ENCODE measurements around the gene NFIC. TPM values are rescaled to one million over a fixed set of nuclear protein-coding genes. Genes with fewer than 3 reads are reported as not detected.

The NFIC gene
- total and polyA plus RNA-seq, 2 donors from 2014 or later: 20.3 to 173 TPM

DNA sequence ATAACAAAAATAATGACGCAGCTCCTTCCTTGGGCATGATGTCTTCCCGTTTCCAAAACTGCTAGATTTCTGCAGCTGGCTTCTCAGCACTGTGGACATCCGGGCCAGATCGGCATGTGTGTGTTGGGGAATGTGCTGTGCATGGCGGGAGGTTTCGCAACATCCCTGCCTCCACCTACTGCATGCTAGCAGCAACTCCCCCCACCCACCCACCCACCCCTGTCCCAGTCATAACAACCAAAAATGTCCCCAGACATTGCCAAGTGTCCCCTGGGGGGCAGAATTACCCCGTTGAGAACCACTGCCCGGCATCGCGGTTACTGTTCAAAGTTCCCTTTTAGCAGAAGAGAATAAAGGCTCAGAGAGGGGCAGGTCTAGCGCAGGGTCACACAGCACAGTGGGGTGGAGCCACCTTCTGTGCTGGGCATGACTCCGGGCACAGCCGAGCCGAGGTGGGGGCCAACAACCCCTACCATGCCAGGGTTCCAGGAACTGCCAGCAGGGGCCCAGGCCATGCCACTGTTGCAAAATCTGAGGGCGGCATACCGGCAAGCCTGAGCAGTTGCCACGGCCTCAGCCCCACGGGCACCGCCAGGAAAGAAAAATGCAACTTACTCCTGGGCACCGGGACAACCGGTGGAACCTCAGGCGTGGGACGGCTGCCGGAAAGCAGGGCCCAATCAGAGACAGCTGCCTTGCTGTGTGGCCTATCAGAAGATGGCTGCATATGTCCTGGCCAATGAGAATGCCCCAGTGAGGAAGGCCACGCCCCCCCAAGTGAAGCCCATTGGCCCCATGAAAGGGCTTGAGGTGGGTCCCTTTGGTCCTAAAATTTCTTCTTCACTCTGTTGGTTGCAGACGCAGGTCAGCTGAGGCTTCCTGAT, 22.5 kb upstream of the NFIC start:
- FAIRE-seq: no peak
- peak overlapping the region in 1 of 3 donors; percentile 48 for H3K4me3 ChIP-seq (ENCODE audit: low read length in 3 of 3)
- H3K36me3 ChIP-seq (ENCODE audit: control insufficient read depth in 2 of 3, insufficient read depth in 3 of 3, low read length in 3 of 3): no peaks in the 10 kb centered on the region
- TF ChIP-seq, protein P1, sequence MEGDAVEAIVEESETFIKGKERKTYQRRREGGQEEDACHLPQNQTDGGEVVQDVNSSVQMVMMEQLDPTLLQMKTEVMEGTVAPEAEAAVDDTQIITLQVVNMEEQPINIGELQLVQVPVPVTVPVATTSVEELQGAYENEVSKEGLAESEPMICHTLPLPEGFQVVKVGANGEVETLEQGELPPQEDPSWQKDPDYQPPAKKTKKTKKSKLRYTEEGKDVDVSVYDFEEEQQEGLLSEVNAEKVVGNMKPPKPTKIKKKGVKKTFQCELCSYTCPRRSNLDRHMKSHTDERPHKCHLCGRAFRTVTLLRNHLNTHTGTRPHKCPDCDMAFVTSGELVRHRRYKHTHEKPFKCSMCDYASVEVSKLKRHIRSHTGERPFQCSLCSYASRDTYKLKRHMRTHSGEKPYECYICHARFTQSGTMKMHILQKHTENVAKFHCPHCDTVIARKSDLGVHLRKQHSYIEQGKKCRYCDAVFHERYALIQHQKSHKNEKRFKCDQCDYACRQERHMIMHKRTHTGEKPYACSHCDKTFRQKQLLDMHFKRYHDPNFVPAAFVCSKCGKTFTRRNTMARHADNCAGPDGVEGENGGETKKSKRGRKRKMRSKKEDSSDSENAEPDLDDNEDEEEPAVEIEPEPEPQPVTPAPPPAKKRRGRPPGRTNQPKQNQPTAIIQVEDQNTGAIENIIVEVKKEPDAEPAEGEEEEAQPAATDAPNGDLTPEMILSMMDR (IDR thresholded peaks at IDR 0.05; ENCODE audit: borderline replicate concordance, extremely low read depth, insufficient read depth): no peak
- H3K27ac ChIP-seq (ENCODE audit: low read depth in 2 of 2, low read length in 2 of 2): peak overlapping the region; percentile 32 to 82
- DNase-seq: peak in 2 of 5 donors; percentile 9 to 95
- no peaks in the 10 kb centered on the region for H3K9me3 ChIP-seq (ENCODE audit: control insufficient read depth in 2 of 3, insufficient read depth in 1 of 3, low read length in 3 of 3)
- peaks cover 0 to 6% (median 0%) of the 10 kb centered on the region in 3 donors for H3K4me1 ChIP-seq (ENCODE audit: control insufficient read depth in 2 of 3, insufficient read depth in 2 of 3, low read depth in 1 of 3, low read length in 3 of 3)
- no peak overlapping the region for H3K9ac ChIP-seq (ENCODE audit: low read length in 3 of 3)
- intact Hi-C loops (cut with DNase I): loop anchor here (10.0 kb wide), 1 partner anchor 91 kb away; no protein-coding TSS in a partner anchor
- no peaks in the 10 kb centered on the region for H3K27me3 ChIP-seq (ENCODE audit: control insufficient read depth, insufficient read depth, low read length)

DNA sequence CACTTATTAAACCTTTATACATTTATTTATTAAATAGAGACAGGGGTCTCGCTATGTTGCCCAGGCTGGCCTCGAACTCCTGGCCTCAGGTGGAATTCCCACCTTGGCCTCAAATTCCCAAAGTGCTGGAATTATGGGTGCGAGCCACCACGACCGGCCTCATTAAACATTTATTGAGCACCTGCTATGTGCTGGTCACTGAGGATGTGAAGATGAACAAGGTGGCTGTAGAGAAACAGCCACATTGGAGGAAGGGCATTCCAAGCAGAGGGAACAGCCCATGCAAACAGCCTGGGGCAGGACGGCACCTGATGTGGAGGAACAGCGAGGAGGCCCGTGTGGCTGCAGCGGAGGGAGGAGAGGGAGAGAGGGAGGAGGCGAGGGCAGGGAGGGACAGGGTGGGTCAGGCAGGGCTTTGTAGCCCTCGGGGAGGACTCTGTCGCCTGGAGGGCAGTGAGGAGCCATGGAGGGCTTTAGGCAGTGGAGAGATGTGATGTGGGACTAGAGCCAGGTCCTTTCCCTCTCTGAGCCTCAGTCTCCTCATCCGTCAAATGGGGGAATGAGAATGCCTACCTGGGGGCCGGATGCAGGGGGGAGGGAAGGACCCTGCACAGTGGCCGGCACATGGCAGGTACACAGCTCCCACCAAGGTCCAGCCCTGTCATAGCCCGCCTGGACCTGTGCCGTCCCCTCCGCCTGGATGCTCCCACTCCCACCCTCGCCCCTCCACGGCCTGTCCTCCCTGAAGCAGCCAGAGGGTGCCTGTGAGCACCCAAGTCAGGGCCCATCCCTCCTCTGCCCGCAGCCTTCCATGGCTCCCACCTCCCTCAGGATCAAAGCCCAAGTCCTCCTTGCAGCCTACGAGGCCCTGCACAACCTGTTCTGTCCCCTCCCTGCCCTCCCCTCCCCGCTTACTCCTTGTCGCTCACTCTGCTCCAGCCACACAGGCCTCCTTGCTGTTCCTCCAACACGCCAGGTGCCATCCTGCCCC, 21.5 kb upstream of the NFIC start:
- H3K4me1 ChIP-seq (ENCODE audit: control insufficient read depth in 2 of 3, insufficient read depth in 2 of 3, low read depth in 1 of 3, low read length in 3 of 3): peaks cover 0 to 5% (median 0%) of the 10 kb centered on the region in 3 donors
- H3K4me3 ChIP-seq (ENCODE audit: low read length in 3 of 3): no peak overlapping the region
- H3K36me3 ChIP-seq (ENCODE audit: control insufficient read depth in 2 of 3, insufficient read depth in 3 of 3, low read length in 3 of 3): no peaks in the 10 kb centered on the region
- no peak overlapping the region for H3K9ac ChIP-seq (ENCODE audit: low read length in 3 of 3)
- H3K27ac ChIP-seq (ENCODE audit: low read depth in 2 of 2, low read length in 2 of 2): no peak overlapping the region
- H3K9me3 ChIP-seq (ENCODE audit: control insufficient read depth in 2 of 3, insufficient read depth in 1 of 3, low read length in 3 of 3): no peaks in the 10 kb centered on the region
- DNase-seq (peak in 1 of 5 donors; percentile 59), FAIRE-seq (no peak)
- H3K27me3 ChIP-seq (ENCODE audit: control insufficient read depth, insufficient read depth, low read length): no peaks in the 10 kb centered on the region
- TF ChIP-seq, protein P1 (IDR thresholded peaks at IDR 0.05; ENCODE audit: borderline replicate concordance, extremely low read depth, insufficient read depth): no peak
- intact Hi-C loops (cut with DNase I): loop anchor here (10.0 kb wide), 1 partner anchor 90 kb away; no protein-coding TSS in a partner anchor

DNA sequence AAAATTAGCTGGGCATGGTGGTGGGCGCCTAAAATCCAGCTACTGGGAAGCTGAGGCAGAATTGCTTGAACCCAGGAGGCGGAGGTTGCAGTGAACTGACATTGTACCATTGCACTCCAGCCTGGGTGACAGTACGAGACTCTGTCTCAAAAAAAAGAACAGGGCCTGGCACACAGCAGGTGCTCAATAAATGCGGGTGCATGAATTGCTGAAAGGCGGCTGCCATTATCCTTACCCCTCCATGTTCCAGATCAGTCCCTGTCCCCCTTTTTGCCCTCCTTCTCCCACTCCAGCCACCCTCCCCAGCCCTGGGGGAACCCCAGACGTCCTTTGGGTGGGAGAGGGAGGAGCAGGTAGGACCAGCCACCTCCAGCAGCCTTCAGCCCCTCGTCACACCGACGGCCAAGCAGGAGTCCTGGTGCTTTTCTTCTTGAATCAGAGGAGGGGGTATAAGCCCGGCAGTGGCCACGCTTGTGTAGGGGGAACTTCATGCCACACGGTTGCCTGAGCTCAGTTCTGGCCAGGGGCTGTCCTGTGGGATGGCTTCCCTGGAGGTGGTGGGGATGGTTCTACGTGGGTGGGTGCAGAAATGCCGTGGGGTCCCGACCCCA, 20.4 kb upstream of the NFIC start:
- peaks cover 0 to 5% (median 0%) of the 10 kb centered on the region in 3 donors for H3K4me1 ChIP-seq (ENCODE audit: control insufficient read depth in 2 of 3, insufficient read depth in 2 of 3, low read depth in 1 of 3, low read length in 3 of 3)
- no peak overlapping the region for H3K9ac ChIP-seq (ENCODE audit: low read length in 3 of 3)
- no peaks in the 10 kb centered on the region for H3K9me3 ChIP-seq (ENCODE audit: control insufficient read depth in 2 of 3, insufficient read depth in 1 of 3, low read length in 3 of 3)
- H3K36me3 ChIP-seq (ENCODE audit: control insufficient read depth in 2 of 3, insufficient read depth in 3 of 3, low read length in 3 of 3): no peaks in the 10 kb centered on the region
- TF ChIP-seq, protein P1 (IDR thresholded peaks at IDR 0.05; ENCODE audit: borderline replicate concordance, extremely low read depth, insufficient read depth): no peak
- DNase-seq: no peak
- H3K27me3 ChIP-seq (ENCODE audit: control insufficient read depth, insufficient read depth, low read length): no peaks in the 10 kb centered on the region
- H3K27ac ChIP-seq (ENCODE audit: low read depth in 2 of 2, low read length in 2 of 2): peak overlapping the region; percentile 32 to 52
- H3K4me3 ChIP-seq (ENCODE audit: low read length in 3 of 3): no peak overlapping the region
- intact Hi-C loops (cut with DNase I): loop anchor here (10.0 kb wide), 1 partner anchor 89 kb away; no protein-coding TSS in a partner anchor
- no peak for FAIRE-seq

Measured in kidney (tissue), 14 donors.